ENCODE data around the gene FAM131C.
"Not testable (repeated sequence)": the region's sequence is repeated elsewhere in the genome, so short reads cannot be mapped to it uniquely, and the experiment has no call there.

The FAM131C gene

DNA sequence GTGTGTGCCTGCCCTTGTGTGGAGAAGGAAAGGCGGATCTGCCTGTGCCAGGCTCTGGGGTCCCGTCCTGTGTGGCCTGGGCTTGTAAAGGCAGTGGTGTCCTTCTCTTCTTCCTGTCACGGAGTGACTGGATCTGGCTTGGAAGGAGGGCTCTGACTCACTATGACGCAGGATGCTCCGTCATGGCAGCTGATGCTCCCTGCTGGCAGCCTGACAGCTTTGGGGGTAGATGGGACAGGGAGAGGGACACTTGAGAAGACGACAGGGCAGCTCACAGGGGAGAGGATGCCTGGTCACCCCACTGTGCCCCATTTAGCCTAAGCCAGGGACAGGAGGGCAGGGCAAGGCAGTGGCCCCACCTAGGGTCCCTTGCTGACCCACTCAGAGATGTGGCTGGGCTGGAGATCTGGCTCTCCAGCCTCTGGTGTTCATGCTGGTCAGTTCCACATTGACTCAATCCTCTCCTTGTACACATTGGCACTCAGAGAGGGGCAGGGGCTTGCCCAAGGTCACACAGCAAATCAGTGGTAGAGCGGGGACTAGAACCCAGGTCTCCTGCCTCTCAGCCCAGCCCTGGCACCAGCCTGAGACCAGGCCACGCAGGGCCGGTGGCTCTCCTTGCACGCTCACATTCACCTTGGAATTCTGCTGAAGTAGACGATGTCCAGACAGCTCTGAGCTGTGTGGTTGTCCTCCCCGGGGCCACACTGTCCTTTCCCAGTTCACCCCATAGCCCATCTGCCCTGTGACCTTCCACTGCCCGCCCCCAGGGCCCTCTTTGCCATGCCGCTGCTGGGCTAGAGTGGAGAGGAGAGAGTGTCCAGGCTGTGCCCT is 2.8 kb upstream of the FAM131C start:
- no peak for DNase-seq

DNA sequence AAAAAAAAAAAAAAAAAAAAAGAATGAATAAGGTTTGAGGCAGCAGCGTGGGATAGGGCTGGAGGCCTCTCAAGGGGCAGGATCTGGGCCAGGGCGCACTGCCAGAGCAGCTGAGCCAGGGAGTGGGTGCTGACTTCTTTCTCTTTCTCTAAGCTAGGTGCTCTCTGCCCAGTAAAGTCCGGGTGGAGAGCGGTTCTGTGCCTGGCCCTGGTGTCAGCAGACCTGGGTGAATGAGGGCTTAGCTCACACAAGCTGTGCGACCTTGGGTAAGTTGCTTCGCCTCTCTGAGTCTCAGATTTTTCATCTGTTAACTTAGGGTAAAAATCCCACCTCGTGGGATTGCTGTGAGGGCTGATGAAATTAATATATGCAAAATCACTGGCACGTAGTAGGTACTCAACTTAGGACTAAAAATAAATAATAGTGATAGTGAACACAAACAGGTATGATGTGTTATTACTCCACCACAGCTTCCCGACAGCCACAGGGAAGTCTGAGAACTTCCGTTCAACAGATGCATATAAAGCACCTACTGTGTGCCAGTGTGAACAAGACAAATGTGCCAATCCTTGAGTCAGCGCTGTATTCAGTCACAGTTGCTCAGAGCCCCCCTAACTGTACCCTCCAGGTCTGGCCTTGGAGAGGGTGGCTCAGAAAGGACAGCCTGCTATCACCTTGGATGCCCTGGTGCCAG is 2.0 kb upstream of the FAM131C start:
- DNase-seq = no peak

DNA sequence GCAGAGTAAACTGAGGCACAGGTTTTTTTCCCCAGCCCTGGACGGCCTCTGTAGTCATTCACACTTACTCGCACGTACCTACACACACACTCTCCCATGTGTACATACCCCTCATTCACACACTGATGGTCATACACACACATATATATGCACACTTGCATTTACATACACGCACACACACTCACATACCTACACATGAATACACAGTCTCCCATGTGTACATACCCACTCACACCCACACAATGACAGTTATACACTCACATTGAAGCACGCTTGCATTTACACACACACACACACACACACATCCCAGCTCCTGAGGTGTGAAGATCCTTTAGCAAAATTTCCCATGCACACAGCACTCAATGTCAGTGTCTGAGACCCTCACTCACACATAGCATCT is 766 bp upstream of the FAM131C start:
- DNase-seq = no peak

DNA sequence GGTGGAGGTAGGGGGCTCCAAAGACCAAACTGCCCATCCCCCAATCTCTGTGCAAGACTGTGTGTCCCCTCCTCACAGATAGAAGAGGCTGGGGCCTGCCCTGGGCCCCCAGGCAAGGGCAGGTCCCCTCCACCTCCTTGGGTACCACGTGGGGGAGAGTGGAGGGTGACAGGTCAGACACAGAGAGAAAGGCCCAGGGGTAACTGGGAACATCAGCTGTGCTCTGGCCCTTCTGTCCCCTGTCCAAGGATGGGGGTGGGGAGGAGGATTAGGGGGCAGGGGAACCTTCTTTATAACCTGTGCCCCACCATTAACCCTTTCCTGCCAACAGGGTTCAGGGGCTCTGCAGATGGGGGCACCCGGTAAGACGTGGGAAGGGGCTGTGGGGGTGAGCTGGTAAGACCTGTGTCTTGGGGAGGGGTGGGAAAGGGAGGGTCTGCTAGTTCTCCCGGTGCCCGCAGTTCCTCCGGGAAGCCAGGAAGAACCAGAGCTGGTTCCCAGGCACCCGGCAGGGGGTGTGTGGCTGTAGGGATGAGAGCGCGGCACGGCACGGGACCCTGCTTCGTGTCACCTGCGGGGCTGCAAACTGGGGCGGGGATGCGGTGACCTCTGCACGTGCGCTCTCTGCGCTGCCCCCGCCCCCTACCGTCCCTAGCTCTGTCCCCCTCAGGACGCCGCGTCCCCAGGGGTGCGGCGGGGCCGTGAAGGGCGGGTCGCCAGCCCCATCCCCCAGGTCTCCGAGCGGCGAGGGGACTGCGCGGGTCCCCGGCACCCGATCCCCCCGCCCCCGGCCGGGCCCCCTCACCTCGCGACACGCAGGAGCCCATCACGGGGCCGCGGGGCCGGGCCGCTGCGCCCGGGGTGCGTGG is 601 bp downstream of the FAM131C start:
- no peak for DNase-seq

DNA sequence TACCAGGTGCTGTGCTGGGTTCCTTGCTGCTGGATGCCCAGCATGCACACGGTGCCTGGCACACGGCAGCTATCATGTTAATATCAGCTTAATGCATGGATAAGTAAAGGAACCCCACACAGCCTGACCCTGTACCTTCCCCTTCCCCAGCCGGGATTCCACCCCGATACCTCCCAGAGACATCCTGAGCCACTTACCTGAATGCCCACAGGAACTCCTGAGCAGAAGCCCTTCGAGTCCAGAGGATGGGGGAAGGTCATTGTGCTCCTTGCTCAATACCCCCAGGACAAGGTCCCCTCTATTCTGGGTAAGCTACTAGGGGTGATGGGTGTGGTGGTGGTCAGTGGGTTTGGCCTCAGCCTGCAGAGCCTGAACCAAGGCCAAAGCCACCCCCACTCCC is 1.4 kb downstream of the FAM131C start:
- no peak for DNase-seq

DNA sequence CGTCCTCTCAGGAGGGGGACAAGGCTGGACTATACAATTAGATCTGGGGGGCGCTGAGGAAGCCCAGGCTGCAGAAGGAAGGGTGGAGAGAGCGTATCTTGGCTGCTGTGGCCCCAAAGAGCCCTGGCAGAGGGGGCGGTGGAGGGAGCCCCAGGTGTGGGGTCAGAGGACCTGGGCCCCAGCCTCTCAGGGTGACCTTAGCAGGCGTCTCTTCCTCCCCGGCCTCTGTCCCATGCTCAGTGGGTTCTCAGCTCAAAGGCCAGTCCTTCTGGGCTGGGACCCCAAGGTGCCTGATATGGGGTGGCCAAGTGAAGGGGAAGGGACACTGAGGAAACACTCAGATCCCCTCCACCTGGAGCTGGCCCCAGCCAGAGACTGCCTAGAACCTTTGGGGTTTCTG is 1.8 kb downstream of the FAM131C start:
- no peak for DNase-seq

DNA sequence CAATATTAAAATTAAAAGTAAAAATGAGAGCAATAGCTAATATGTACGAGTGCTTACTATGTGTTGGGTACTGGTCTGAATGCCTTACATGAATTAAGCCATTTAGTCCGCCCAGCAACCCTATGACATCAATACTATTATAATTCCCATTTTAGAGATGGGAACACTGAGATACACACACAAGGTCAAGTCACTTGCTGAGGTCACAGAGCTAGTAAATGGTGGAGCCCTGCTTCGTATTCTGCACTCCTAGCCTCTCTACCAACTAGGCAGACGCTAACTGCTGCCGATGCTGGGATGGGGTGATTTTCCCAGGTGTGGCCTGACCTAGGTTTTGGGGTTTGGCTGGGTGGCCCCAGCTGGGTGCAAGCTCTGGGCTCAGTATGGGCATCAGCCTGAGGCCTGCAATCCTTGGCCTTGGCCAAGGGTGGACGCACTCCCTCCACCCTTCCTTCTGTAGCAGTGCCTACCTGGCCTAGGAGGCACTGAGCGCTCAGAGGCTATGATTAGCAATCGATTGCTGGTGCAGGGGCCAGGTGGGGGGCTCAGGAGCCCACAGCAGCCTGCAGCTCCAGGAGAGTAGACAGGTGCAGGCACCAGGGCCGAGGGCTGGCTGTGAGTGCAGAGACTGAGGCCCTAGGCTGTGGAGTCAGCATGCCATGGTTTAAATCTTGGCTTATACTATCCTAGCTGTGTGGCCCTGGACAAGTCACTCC is 2.7 kb downstream of the FAM131C start:
- no peak for DNase-seq

DNA sequence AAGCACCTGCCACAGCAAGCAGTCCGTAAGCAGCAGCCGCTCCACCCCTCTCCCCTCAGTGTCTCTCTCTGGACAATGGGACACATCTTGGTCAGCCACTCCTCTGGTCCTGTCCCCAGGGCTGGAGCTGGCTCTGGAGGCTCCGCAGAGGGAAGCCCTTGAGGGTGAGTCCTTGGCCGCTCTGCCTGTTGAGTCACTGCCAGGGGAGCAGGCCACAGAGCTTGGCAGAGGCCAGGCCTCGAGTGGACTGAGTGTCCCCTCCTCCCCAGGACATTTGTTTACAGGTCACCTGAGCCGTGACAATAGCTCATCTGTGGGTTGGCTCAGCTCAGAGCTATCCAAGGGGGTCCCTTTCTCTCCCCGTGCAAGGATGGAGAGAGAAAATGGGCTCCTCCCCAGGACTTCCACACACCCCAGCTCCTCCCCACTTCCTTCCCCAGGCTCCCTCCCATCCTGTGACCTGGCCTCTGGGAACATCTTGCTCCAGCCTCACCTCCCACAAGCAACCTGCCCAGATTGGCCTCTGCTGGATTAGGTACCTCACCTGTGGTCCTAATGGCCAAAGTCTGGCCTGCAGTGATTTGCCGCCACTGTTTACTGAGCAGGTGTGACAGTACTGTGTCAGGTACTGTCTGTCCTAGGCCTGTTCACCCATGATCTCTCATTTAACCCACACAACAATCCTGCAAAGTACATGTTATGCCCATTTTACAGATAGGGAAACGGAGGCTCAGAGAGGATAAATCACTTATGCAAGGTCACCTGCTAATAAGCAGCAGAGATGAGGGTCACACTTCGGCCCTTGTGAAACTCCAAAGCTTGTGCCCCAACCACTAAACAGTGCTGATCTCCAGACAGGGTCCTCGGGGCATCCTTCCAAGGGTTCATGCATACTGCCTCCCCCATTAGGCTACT is 4.8 kb downstream of the FAM131C start:
- DNase-seq = no peak

DNA sequence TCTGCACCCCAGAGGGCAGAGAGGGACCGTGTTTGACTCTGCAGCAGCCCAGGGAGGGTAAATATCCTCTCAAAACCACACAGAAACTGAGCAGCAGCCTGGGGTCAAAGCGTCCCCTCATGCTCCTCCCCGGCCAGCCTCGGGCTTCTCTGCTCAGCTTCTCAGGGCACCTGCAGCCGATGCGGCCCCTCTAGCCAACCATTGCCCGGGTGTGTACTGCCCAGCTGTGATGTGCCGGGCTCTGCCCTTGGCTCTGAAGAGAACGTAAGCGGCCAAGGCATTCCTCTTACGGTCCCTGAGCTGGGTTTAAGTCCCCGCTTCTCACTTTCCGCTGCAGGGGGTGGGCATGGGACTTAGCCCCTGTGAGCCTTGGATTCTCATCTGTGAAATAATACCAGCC is 5.5 kb downstream of the FAM131C start:
- no peak for DNase-seq

DNA sequence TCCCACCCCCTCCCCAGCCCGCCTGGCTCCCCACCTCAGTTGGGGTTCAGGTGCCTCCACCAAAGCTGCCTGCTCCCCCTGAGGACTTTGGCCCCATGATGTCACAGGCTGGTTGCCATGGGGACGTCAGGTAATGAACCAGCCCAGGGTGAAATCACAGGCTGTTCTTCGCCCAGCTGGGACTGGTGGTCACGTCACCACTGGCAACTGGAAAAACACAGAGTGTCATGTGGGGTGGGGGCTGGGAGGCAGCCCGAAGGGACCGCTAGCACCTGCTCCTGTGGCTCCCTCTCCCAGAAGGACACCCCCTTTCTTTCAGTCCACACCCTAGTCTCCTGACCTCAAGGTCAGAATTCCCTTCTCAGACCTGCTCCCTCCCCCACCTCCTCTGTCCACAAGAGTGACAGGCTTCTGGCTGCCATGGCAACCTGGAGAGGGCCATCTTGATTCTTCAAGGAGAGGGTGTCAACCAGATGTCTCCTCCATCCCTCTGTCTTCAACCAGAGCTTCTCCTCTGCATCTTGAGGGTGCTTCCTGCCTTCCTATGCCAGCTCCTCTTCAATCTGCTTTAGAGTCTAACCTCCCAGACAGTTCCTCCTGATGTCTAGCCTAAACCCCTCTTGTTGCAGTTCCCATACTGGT is 6.2 kb downstream of the FAM131C start:
- no peak for DNase-seq

DNA sequence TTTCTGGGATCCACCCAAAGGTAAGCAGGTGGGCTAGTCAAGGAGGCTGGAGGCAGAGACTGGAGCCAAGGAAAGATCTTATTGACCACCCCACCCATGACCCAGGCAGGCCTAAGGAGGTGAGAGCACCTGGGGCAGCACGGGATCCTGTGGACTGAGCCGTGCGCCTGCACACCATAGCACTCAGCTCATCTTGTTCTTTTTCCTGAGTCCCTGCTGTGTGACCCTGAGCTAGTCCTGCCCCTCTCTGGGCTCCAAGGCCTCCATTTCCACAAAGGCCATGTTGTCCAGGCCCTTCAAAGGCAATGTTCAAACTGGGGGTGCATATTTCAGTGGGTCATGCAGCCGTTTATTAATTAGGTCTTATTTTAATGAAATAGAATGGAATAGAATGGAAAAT is 7.2 kb downstream of the FAM131C start:
- DNase-seq = no peak

DNA sequence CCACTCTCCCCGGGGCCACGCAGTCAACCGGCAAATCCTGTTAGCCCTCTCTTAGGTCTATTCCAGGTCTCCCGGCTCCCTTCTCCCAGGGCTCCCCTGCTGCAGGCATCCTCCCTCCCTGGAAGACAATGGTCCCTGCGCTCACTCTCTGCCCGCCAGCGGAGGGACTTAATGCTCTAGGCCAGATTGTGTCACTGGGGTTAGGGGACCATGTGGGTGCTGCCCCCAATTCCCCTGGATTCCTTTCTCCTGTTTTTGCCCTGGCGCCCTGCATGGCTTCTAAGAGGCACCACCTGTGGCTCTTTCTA is 8.2 kb downstream of the FAM131C start:
- DNase-seq = no peak

DNA sequence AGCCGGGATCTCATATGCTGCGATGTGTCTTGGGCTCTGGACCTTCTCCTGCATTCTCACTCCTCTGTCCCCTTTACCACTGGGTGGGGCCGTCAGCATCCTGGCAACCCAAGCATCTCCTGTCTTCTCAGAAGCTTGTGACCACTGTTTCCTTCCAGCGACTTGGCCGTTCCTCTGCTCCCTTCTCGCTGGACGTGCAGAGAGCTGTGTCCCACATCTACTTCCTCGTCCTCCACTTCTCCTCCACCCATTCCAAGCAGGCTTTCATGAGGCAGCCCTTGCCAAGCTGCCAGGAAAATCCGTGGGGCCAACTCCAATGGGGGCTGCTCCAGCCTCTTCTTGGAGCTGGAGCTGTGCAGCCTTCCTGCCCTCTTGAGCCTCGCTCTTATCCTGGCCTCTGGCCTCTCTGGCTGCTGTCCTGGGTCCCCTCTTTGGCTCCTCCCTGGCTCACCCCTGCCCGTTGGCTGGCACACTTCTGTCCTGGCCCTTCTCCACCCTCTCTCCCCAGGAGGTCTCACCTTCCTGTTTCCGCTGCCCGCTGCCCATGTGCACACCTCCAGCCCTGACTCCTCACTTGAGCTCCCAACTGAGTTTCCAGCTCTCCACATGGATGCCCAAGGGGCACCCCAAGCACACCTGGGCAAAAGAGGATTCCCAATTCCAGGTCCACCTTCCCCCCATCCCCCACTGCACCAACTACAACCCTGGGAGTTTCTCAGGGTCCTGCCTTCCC is 8.7 kb downstream of the FAM131C start:
- no peak for DNase-seq

DNA sequence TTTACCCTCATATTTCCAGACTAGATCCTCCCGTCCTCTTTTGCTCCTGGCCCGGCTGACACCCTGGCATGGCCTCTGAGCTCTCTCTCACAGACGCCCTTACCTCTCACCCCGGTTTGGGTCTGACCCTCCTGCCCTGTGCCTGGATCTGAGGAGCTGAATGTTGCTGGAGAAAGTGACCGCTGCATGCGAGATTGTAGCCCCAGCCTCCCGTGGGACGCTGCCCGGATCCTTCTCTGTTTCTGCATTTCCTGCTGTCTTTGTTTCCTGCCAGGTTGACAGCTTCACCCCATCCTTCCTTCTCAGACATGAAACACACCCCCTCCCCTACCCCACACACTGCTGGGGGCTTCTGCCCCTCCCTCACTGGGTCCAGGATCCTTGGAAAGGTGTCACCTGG is 9.5 kb downstream of the FAM131C start:
- no peak for DNase-seq

DNA sequence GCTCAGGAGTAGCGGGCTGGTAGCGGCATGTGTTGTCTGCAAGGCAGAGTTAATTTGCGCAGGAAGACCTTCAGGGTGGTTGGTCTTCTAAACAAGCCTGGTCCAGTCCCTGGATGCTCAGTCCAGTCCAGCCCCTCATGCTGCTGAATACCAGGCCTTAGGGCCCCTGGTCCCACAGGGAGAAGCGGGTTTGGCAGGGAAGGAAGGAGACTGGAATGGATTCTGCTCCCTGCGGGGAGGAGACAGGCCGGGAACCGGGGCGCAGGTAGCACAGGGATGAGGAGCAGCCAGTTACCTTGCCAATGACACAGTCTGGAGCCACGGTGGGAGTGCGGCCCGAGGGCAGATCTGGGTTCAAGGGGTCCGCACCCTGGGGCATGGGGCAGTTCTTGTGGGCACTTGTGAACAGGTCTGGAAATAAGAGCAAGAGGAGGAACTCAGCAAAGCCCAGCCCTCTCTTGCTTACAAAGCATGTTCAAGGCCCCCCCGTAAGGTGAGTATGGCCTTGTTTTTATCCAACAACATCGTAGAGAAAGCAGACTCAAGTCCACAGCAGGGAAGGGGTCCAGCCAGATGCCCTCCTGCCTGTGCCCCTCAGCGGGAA is 10.1 kb downstream of the FAM131C start:
- DNase-seq = no peak

DNA sequence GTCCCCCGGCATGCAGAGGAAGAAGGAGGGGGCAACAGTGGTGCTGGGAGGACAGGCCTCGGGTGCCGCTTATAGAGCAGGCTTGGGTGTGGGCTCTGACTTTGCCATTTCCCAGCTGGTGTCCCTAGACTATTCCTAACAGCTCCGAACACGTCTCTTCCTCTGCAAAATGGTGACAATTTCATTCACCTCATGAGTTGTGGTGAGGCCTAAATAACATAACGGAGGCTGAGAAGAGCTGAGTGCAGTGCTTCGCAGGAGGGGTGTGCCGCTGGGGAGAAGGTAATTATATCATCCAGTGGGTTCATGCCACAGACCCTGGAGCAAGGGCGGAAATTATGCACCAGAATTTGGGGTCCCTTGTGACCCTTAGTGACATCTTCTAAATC is 10.8 kb downstream of the FAM131C start:
- DNase-seq = not testable (repeated sequence)

DNA sequence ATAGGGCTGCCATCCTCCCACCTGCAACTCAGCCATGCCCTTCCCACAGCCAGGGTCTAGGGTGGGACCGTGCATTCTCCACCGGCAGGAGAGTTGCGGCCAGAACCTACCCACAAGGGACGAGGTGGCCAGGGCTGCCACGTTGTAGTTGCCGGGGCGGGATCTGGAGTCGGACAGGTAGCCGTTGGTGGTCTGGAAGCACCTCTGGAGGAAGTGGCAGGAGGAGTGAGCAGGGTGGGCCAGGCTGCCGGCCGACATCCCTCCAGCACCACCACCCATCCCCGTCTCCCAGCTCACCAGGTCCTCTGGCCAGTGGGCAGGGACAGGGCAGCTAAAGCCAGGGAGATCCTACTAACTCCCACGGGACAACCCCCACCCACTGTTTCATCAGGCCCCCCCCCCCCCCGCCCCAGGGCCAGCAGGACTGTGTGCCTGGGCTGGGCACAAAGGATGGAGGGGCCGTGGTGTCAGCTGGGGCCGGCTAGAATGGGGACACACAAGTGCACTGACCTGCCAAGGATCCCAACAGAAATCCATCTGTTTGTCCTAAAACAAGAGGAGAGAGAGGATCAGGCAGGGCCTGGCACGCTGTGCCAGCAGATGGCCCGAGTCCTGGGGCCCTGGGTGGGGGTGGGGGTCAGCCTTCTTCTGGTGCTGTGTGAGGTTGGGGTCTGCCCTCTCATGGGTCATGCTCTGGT is 11.3 kb downstream of the FAM131C start:
- not testable (repeated sequence) for DNase-seq

DNA sequence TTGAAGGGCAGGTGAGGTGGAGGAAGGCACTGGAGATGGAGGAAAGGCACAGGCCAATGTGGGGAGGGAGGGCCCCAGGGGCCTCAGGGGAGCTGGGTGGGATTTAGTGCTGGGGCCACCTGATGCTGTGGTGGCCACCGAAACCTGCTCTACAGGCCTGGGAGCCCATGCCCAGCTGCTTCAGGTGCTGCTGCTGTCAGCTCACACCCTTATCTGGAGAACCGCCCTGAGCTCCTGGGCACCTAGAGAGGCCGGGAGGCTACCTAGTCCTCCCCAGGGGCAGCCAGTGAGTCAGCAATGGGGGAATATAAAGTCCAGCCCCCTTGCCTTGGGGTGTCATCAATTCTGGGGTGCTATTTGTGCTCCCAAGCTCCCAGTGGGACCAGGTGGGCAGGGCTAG is 12.2 kb downstream of the FAM131C start:
- no peak for DNase-seq

DNA sequence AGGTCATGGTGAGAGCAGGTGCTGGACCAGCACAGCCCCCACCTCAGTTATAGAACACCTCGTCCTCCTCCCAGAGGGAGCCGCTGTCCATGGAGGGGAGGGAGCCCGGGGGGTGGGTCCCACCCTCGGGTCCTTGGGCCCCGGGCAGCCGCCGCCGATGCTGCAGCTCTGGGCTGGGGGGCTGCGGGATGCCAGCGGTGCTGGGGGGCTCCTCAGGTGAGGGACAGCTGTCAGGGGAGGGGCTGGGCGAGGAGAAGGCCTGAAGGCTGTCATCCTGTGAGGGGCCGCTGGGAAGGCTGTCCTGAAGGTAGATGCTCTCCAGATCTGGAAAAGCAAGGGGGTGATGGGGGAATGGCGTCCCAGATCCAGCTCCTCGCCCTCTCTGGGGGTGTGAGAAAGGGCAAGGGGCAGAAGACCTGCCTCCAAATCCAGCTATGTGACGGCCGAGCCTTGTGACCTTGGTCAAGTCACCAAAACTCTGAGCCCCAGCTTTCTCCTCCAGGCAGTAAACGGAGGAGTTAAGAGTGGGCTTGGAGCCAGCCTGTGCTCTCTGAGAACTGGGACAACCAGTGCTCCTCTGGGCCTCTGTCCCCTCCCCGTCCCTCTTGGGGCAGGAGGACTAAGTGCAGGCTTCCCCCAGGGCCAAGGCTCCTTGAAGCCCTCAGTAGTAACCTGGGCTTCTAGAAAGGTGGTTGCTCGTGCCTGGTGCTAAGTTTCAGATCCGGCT is 14.9 kb downstream of the FAM131C start:
- DNase-seq = not testable (repeated sequence)

All from activated CD4-positive, alpha-beta T cell treated with anti-CD3 and anti-CD28 coated beads, Interleukin-2, amount 50 U/mL, for 4 hours (primary cell).